Measurements from ENCODE around the gene LBP.

The LBP gene

DNA sequence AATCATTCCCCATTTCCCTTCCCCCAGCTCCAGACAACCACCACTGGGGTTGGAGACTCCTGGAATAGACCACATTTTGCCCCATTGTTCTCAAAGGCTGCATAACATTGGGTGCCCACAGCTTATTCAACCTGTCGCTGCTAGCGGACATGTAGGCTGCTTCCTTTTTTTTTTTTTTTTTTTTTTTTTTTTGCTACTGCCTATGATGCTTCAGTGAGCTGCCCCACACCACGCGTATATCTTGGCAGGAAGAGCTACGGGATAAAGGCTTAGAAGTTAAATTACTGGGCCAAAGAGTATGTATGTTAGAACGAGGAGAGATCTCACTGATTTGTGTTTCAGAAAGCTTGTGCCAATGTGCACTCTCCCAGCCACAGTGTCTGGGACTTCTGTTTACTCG is 7.0 kb downstream of the LBP start:
- Histone ChIP-seq H3K36me3 (ENCODE audit: insufficient read depth, low read length) (no peaks in the 10 kb centered on the region), H3K9ac (ENCODE audit: low read depth, low read length) (no peak overlapping the region), H3K4me1 (ENCODE audit: control insufficient read depth, insufficient read depth, low read length) (no peaks in the 10 kb centered on the region), H3K4me3 (ENCODE audit: low read length) (no peak overlapping the region), H3K4me2 (ENCODE audit: low read length) (no peak overlapping the region), H3K9me3 (replicated peaks; ENCODE audit: low read length) (no peaks in the 10 kb centered on the region), H3K27me3 (ENCODE audit: control insufficient read depth, insufficient read depth, low read length) (peaks cover 40% of the 10 kb centered on the region)

DNA sequence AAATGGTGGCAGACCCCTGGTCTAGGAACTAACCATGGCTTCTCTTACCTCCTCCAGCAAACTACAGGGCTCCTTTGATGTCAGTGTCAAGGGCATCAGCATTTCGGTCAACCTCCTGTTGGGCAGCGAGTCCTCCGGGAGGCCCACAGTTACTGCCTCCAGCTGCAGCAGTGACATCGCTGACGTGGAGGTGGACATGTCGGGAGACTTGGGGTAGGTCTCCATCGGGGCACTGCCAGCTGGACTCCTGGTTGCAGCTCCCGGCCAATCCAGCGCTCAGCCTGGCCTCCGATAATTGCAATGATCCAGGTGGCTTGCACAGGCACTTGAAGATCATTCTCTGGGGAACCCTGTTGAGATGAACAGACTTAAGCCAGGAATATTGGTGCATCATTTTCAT is 7.9 kb downstream of the LBP start:
- Histone ChIP-seq H3K9me3 (replicated peaks; ENCODE audit: low read length) (no peaks in the 10 kb centered on the region), H3K4me1 (ENCODE audit: control insufficient read depth, insufficient read depth, low read length) (no peaks in the 10 kb centered on the region), H3K9ac (ENCODE audit: low read depth, low read length) (no peak overlapping the region), H3K36me3 (ENCODE audit: insufficient read depth, low read length) (no peaks in the 10 kb centered on the region), H3K4me3 (ENCODE audit: low read length) (no peak overlapping the region), H3K27me3 (ENCODE audit: control insufficient read depth, insufficient read depth, low read length) (peaks cover 39% of the 10 kb centered on the region), H3K4me2 (ENCODE audit: low read length) (no peak overlapping the region)

- H3K4me3 ChIP-seq (ENCODE audit: low read length) = no peak overlapping the region
- H3K36me3 ChIP-seq (ENCODE audit: insufficient read depth, low read length) = no peaks in the 10 kb centered on the region
- no peaks in the 10 kb centered on the region for H3K4me1 ChIP-seq (ENCODE audit: control insufficient read depth, insufficient read depth, low read length)
- no peak overlapping the region for H3K9ac ChIP-seq (ENCODE audit: low read depth, low read length)
- H3K4me2 ChIP-seq (ENCODE audit: low read length) = no peak overlapping the region
- peaks cover 27% of the 10 kb centered on the region for H3K27me3 ChIP-seq (ENCODE audit: control insufficient read depth, insufficient read depth, low read length)
- H3K9me3 ChIP-seq (replicated peaks; ENCODE audit: low read length) = no peaks in the 10 kb centered on the region
Observed at GRCh38 chr20:38355161-38356012, 9.1 kb downstream of the LBP start.

GRCh38 chr20:38357653-38358207 is 11.4 kb downstream of the LBP start:
- Histone ChIP-seq H3K27me3 (ENCODE audit: control insufficient read depth, insufficient read depth, low read length) (peaks cover 21% of the 10 kb centered on the region), H3K36me3 (ENCODE audit: insufficient read depth, low read length) (no peaks in the 10 kb centered on the region), H3K9me3 (replicated peaks; ENCODE audit: low read length) (no peaks in the 10 kb centered on the region), H3K9ac (ENCODE audit: low read depth, low read length) (no peak overlapping the region), H3K4me2 (ENCODE audit: low read length) (no peak overlapping the region), H3K4me3 (ENCODE audit: low read length) (no peak overlapping the region), H3K4me1 (ENCODE audit: control insufficient read depth, insufficient read depth, low read length) (no peaks in the 10 kb centered on the region)

DNA sequence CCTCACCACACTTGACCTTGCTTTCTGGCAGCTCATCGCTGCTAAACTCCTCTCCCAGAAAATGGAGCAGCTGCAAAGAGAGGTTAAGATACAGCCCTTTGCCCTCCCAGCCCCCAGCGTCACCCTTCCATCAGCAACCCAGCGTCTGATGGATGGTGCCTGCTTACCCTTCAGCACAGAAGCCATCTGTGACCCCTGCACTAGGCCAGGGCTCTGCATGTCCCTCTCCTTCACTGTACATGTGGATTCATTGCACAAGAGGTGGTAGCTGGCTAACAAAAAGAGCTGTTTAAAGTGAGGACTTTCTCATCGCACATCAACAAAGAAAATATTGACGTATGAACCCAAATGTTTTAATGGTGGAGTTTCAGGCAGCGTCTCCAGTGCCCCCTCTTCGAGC is 12.3 kb downstream of the LBP start:
- H3K4me2 ChIP-seq (ENCODE audit: low read length) = no peak overlapping the region
- no peaks in the 10 kb centered on the region for H3K9me3 ChIP-seq (replicated peaks; ENCODE audit: low read length)
- H3K9ac ChIP-seq (ENCODE audit: low read depth, low read length) = no peak overlapping the region
- no peaks in the 10 kb centered on the region for H3K4me1 ChIP-seq (ENCODE audit: control insufficient read depth, insufficient read depth, low read length)
- H3K4me3 ChIP-seq (ENCODE audit: low read length) = no peak overlapping the region
- H3K36me3 ChIP-seq (ENCODE audit: insufficient read depth, low read length) = no peaks in the 10 kb centered on the region
- H3K27me3 ChIP-seq (ENCODE audit: control insufficient read depth, insufficient read depth, low read length) = peaks cover 27% of the 10 kb centered on the region

DNA sequence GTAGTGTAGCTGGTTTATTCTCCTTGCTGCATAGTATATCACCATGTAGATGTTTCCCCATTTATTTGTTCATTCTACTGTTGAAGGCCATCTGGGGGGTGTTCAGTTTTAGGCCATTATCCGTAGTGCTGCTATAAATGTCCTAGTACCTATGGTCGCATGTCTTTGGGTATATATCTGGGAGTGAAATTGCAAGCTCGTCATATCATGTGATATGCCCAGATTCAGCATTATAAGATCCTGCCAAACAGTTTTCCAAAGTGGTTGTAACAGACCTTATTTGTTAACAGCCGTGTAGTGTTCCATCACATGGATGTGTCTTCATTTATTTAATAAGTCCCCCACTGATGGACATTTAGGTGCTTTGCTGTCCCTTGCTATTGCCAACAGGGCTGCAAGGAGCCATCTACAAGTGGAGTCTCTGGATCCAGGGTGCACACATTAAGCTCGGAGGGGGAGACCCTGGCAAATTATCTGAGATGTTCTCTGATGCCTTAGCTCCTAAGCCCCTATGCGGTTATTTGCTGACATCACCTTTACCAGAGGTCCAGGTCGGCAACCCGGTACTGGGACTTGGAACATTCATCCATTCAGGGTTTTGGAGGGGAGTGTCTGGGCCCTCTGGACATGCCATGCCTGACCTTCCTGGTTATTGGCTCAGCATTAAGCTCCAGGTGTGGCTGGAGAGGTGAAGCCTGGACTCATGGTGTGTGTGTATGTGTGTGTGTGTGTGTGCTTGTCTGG is 16.9 kb downstream of the LBP start:
- Histone ChIP-seq H3K4me2 (ENCODE audit: low read length) (no peak overlapping the region), H3K27me3 (ENCODE audit: control insufficient read depth, insufficient read depth, low read length) (peaks cover 37% of the 10 kb centered on the region), H3K36me3 (ENCODE audit: insufficient read depth, low read length) (no peaks in the 10 kb centered on the region), H3K4me3 (ENCODE audit: low read length) (no peak overlapping the region), H3K9me3 (replicated peaks; ENCODE audit: low read length) (no peaks in the 10 kb centered on the region), H3K9ac (ENCODE audit: low read depth, low read length) (no peak overlapping the region), H3K4me1 (ENCODE audit: control insufficient read depth, insufficient read depth, low read length) (no peaks in the 10 kb centered on the region)

- Histone ChIP-seq H3K27me3 (ENCODE audit: control insufficient read depth, insufficient read depth, low read length) (peaks cover 67% of the 10 kb centered on the region), H3K4me2 (ENCODE audit: low read length) (peak overlapping the region; percentile 59), H3K36me3 (ENCODE audit: insufficient read depth, low read length) (no peaks in the 10 kb centered on the region), H3K9ac (ENCODE audit: low read depth, low read length) (no peak overlapping the region), H3K4me3 (ENCODE audit: low read length) (no peak overlapping the region), H3K4me1 (ENCODE audit: control insufficient read depth, insufficient read depth, low read length) (no peaks in the 10 kb centered on the region), H3K9me3 (replicated peaks; ENCODE audit: low read length) (no peaks in the 10 kb centered on the region)
Observed at GRCh38 chr20:38369389-38369788, 23.1 kb downstream of the LBP start.

DNA sequence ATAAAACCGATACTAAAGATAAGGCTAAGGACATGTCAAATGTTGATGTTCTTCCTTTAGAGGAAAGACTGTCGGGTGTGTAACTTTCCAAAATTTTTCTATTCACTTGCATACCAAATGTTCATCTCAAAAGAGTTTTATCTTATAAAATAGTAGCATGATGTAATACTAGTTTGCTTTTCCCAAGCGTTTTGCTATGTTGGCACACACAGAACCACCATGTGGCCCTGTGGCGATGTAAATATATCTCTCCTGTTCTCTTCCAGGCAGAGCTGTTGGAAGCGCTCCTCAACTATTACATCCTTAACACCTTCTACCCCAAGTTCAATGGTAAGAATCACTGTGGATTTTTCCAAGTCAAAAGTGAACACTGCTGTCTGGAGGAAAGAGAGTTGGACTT is 26.5 kb downstream of the LBP start:
- H3K36me3 ChIP-seq (ENCODE audit: insufficient read depth, low read length) = no peaks in the 10 kb centered on the region
- no peaks in the 10 kb centered on the region for H3K4me1 ChIP-seq (ENCODE audit: control insufficient read depth, insufficient read depth, low read length)
- H3K9me3 ChIP-seq (replicated peaks; ENCODE audit: low read length) = no peaks in the 10 kb centered on the region
- H3K27me3 ChIP-seq (ENCODE audit: control insufficient read depth, insufficient read depth, low read length) = peaks cover 71% of the 10 kb centered on the region
- no peak overlapping the region for H3K4me2 ChIP-seq (ENCODE audit: low read length)
- H3K4me3 ChIP-seq (ENCODE audit: low read length) = no peak overlapping the region
- H3K9ac ChIP-seq (ENCODE audit: low read depth, low read length) = no peak overlapping the region

- H3K4me1 ChIP-seq (ENCODE audit: control insufficient read depth, insufficient read depth, low read length) = no peaks in the 10 kb centered on the region
- no peak overlapping the region for H3K9ac ChIP-seq (ENCODE audit: low read depth, low read length)
- no peak overlapping the region for H3K4me2 ChIP-seq (ENCODE audit: low read length)
- no peaks in the 10 kb centered on the region for H3K9me3 ChIP-seq (replicated peaks; ENCODE audit: low read length)
- no peaks in the 10 kb centered on the region for H3K36me3 ChIP-seq (ENCODE audit: insufficient read depth, low read length)
- no peak overlapping the region for H3K4me3 ChIP-seq (ENCODE audit: low read length)
- peaks cover 71% of the 10 kb centered on the region for H3K27me3 ChIP-seq (ENCODE audit: control insufficient read depth, insufficient read depth, low read length)
Observed at GRCh38 chr20:38373231-38373867, 27.1 kb downstream of the LBP start.

- Histone ChIP-seq H3K4me3 (ENCODE audit: low read length) (no peak overlapping the region), H3K9me3 (replicated peaks; ENCODE audit: low read length) (no peaks in the 10 kb centered on the region), H3K36me3 (ENCODE audit: insufficient read depth, low read length) (no peaks in the 10 kb centered on the region), H3K9ac (ENCODE audit: low read depth, low read length) (no peak overlapping the region), H3K4me1 (ENCODE audit: control insufficient read depth, insufficient read depth, low read length) (no peaks in the 10 kb centered on the region), H3K4me2 (ENCODE audit: low read length) (no peak overlapping the region), H3K27me3 (ENCODE audit: control insufficient read depth, insufficient read depth, low read length) (peaks cover 67% of the 10 kb centered on the region)
Observed at GRCh38 chr20:38373898-38374297, 27.6 kb downstream of the LBP start.

DNA sequence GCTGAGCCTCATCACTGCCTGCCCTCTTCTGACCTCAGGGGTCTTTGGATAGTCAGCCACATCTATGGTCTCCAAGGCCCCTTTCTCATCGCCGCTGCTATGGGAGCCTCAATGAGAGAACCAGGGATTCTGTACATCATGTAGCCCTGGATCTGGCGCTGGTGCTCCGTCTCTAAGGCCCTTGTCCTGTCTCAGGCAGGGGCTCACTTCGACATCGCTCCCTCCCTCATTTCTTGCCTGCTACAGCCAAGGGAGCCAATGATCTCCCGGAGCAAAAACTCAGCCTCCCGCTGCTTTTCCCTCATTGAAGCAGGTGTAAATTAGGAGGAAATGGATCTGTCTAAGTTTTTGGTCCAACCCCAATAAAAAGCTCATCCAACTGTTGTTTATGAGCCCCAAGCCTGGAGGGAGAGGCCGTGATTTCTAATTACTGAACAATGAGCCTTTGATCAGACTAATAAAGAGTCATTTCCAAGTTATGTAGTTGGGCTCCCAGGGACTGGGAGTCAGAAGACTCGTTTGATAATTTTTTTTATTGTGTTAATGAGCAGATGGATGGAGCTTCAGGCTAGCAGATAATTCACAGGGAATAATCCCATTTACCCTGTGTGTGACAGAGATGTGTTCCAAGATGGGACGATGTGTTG is 30.9 kb downstream of the LBP start:
- Histone ChIP-seq H3K4me1 (ENCODE audit: control insufficient read depth, insufficient read depth, low read length) (no peaks in the 10 kb centered on the region), H3K9me3 (replicated peaks; ENCODE audit: low read length) (no peaks in the 10 kb centered on the region), H3K36me3 (ENCODE audit: insufficient read depth, low read length) (no peaks in the 10 kb centered on the region), H3K4me2 (ENCODE audit: low read length) (no peak overlapping the region), H3K27me3 (ENCODE audit: control insufficient read depth, insufficient read depth, low read length) (peaks cover 49% of the 10 kb centered on the region), H3K9ac (ENCODE audit: low read depth, low read length) (no peak overlapping the region), H3K4me3 (ENCODE audit: low read length) (no peak overlapping the region)
